MM.1S (cell line): ENCODE results near the gene SH3PXD2A.

Source experiments
- DNase-seq: peaks from one replicate; pipeline ENCODE4 v3.0.0-alpha.2; 2015
- H2AFZ ChIP-seq: fragments of 300-600 bp; sonication (generic); 2 replicates; pipeline ENCODE4 v1.6.0; 2016; ENCODE audit warnings: antibody characterized with exemption, low read length
- H3F3A ChIP-seq: fragments of 300-600 bp; sonication (generic); 2 replicates; pipeline ENCODE4 v1.6.1; 2016; ENCODE audit warnings: mild to moderate bottlenecking, antibody characterized with exemption, low read length, moderate library complexity, mixed read lengths; ENCODE audit not compliant: insufficient read depth
- H3K27ac ChIP-seq: fragments of 300-600 bp; sonication (generic); 2 replicates; pipeline ENCODE4 v1.5.1; 2016; ENCODE audit warnings: mild to moderate bottlenecking, low read length
- H3K27me3 ChIP-seq: fragments of 300-600 bp; sonication (generic); replicated peaks from 2 replicates; pipeline ENCODE4 v1.6.0; 2016; ENCODE audit warnings: low read length; ENCODE audit not compliant: insufficient read depth
- H3K36me3 ChIP-seq: fragments of 300-600 bp; sonication (generic); replicated peaks from 2 replicates; pipeline ENCODE4 v1.6.1; 2016; ENCODE audit warnings: mild to moderate bottlenecking, low read length, mixed read lengths; ENCODE audit not compliant: insufficient read depth
- H3K4me1 ChIP-seq: fragments of 300-600 bp; sonication (generic); 2 replicates; pipeline ENCODE4 v1.6.1; 2016; ENCODE audit warnings: low read length, mixed read lengths
- H3K4me2 ChIP-seq: fragments of 300-600 bp; sonication (generic); 2 replicates; pipeline ENCODE4 v1.6.0; 2016; ENCODE audit warnings: low read depth, low read length
- H3K4me3 ChIP-seq: fragments of 300-600 bp; sonication (generic); 2 replicates; pipeline ENCODE4 v1.5.1; 2016; ENCODE audit warnings: low read length, mixed read lengths
- H3K79me2 ChIP-seq: fragments of 300-600 bp; sonication (generic); 2 replicates; pipeline ENCODE4 v1.6.1; 2016; ENCODE audit warnings: mixed run types, low read length, mixed read lengths
- H3K9ac ChIP-seq: fragments of 300-600 bp; sonication (generic); 2 replicates; pipeline ENCODE4 v1.6.1; 2016; ENCODE audit warnings: low read length, mixed read lengths
- H3K9me2 ChIP-seq: fragments of 300-600 bp; sonication (generic); replicated peaks from 2 replicates; pipeline ENCODE4 v1.6.1; 2016; ENCODE audit warnings: mild to moderate bottlenecking, low read length, mixed read lengths; ENCODE audit not compliant: insufficient read depth
- H3K9me3 ChIP-seq: fragments of 300-600 bp; sonication (generic); replicated peaks from 2 replicates; pipeline ENCODE4 v1.6.1; 2016; ENCODE audit warnings: mild to moderate bottlenecking, low read length, mixed read lengths; ENCODE audit not compliant: insufficient read depth
- H4K20me1 ChIP-seq: fragments of 300-600 bp; sonication (generic); 2 replicates; pipeline ENCODE4 v1.6.1; 2016; ENCODE audit warnings: mild to moderate bottlenecking, low read length, moderate library complexity, mixed read lengths; ENCODE audit not compliant: insufficient read depth
- CTCF ChIP-seq: fragments of 300-600 bp; sonication (generic); IDR thresholded peaks from 2 replicates; pipeline ENCODE4 v1.5.1; 2016; ENCODE audit warnings: antibody characterized with exemption, low read length, mixed read lengths
- EZH2 ChIP-seq: fragments of 300-600 bp; sonication (generic); optimal IDR thresholded peaks from 2 replicates; pipeline ENCODE3; 2017; ENCODE audit warnings: low read depth, mild to moderate bottlenecking, antibody characterized with exemption, low read length, mixed read lengths
- EZH2phosphoT487 ChIP-seq: fragments of 300-600 bp; sonication (generic); IDR thresholded peaks from 2 replicates; pipeline ENCODE4 v1.6.1; 2018; ENCODE audit warnings: antibody characterized with exemption, low read length

The SH3PXD2A gene

GRCh38 chr10:103767756-103768155 lies 87.6 kb downstream of the SH3PXD2A start:
- Histone ChIP-seq H3K36me3 (no peaks in the 10 kb centered on the region), H3K4me3 (no peak overlapping the region), H3K4me1 (peaks cover 18% of the 10 kb centered on the region), H3K4me2 (no peak overlapping the region), H3K79me2 (no peaks in the 10 kb centered on the region), H3K9me3 (no peaks in the 10 kb centered on the region), H3K27me3 (no peaks in the 10 kb centered on the region), H4K20me1 (no peaks in the 10 kb centered on the region), H3K9ac (no peak overlapping the region), H3F3A (peaks cover 12% of the 10 kb centered on the region), H2AFZ (no peak overlapping the region), H3K9me2 (no peaks in the 10 kb centered on the region), H3K27ac (no peak overlapping the region)
- no peak for TF ChIP-seq EZH2phosphoT487
- no peak for TF ChIP-seq EZH2
- no peak for TF ChIP-seq CTCF
- DNase-seq = no peak

- Histone ChIP-seq H4K20me1 (no peaks in the 10 kb centered on the region), H3K9ac (no peak overlapping the region), H2AFZ (no peak overlapping the region), H3K4me1 (peaks cover 18% of the 10 kb centered on the region), H3K9me3 (no peaks in the 10 kb centered on the region), H3K27me3 (no peaks in the 10 kb centered on the region), H3K4me3 (no peak overlapping the region), H3F3A (peaks cover 4% of the 10 kb centered on the region), H3K36me3 (no peaks in the 10 kb centered on the region), H3K79me2 (no peaks in the 10 kb centered on the region), H3K27ac (no peak overlapping the region), H3K9me2 (no peaks in the 10 kb centered on the region), H3K4me2 (no peak overlapping the region)
- TF ChIP-seq CTCF = no peak
- no peak for TF ChIP-seq EZH2phosphoT487
- TF ChIP-seq EZH2 = no peak
- no peak for DNase-seq
Observed at GRCh38 chr10:103766751-103767505, 88.4 kb downstream of the SH3PXD2A start.

GRCh38 chr10:103765981-103766380 lies 89.4 kb downstream of the SH3PXD2A start:
- Histone ChIP-seq H3K27ac (no peak overlapping the region), H2AFZ (no peak overlapping the region), H3K9ac (no peak overlapping the region), H3K27me3 (no peaks in the 10 kb centered on the region), H3K9me2 (no peaks in the 10 kb centered on the region), H3F3A (no peaks in the 10 kb centered on the region), H4K20me1 (no peaks in the 10 kb centered on the region), H3K36me3 (no peaks in the 10 kb centered on the region), H3K4me2 (no peak overlapping the region), H3K79me2 (no peaks in the 10 kb centered on the region), H3K9me3 (no peaks in the 10 kb centered on the region), H3K4me1 (peaks cover 18% of the 10 kb centered on the region), H3K4me3 (no peak overlapping the region)
- TF ChIP-seq EZH2phosphoT487 = no peak
- no peak for TF ChIP-seq EZH2
- no peak for TF ChIP-seq CTCF
- DNase-seq = peak; percentile 77
